HG02943 (cell line): ENCODE results near the gene IQCB1.
"Not testable (repeated sequence)": the region's sequence is repeated elsewhere in the genome, so short reads cannot be mapped to it uniquely, and the experiment has no call there.

ENCODE experiments used
- ATAC-seq: cut with Tn5 transposase; IDR thresholded peaks from one replicate; pipeline ENCODE4 v1.9.1; 2021; ENCODE audit warnings: mild to moderate bottlenecking, low read depth, moderate library complexity; ENCODE audit not compliant: unreplicated experiment

The IQCB1 gene

DNA sequence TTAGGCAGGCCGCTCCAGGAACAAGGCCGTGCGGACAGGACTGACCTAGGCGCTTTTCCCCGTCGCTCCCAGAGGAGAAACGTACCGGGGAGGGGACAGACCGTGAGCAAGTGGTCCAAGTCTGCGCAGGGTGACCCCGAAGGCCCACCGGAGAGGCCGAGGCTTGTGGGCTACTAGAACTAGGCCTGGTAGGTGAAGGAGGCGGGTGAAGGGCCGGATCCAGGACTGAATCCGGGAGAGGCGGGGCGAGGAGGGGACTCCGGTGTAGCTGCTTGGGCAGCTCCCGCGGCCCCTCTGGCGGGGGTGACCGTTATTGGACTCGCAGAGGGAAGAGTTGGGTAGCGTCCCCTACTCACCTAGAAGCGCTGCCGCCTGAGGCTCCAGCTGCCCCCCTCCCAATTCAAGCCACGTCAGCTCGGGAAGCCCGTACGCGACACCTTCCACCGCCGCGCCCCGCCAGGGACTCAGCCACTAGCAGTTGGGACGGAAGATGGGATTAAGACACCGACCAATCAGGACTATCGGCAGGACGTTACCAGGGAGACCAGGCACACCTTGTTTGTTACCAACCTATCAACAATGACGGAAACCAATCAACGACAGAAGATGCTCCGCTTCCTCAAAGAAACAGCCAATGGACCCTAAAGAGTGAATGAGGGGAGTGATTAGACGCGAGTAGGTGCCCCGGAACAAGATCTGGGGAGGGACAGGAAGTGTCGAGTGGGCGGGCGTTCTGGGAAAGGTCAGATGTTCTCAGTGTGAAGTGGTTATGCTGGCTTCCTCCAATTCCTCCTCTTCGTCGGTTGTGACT, 85.4 kb downstream of the IQCB1 start, which contains the start of gene GOLGB1:
Gene GOLGB1, minus strand, starts transcription at position 466 of the 811 bp plus-strand sequence. CDS start 18,770 bp downstream, outside the sequence.
- peak; percentile 96 for ATAC-seq

- ATAC-seq = peak; percentile 23
Observed at GRCh38 chr3:121748680-121749275, 86.1 kb downstream of the IQCB1 start.

DNA sequence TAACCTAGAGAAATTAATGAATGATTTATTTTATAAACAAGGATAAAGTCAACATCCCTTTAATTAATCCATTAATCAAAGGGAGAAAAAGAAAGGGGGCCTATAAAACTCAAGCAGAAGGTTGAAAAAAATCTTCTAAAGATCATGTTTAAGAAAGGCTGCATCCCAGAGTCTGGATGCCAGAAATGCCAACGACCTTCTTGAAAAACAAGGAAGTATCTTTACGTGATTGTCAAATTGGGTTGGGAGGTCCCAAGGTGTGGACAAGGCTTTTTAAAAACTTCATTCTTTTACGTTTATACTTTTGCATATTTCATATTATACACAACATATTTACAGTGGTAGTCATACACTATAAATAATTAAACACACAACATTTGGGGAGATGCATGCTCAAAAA, 86.9 kb downstream of the IQCB1 start:
- ATAC-seq = no peak

GRCh38 chr3:121743106-121743505, 91.8 kb downstream of the IQCB1 start:
- ATAC-seq = not testable (repeated sequence)

DNA sequence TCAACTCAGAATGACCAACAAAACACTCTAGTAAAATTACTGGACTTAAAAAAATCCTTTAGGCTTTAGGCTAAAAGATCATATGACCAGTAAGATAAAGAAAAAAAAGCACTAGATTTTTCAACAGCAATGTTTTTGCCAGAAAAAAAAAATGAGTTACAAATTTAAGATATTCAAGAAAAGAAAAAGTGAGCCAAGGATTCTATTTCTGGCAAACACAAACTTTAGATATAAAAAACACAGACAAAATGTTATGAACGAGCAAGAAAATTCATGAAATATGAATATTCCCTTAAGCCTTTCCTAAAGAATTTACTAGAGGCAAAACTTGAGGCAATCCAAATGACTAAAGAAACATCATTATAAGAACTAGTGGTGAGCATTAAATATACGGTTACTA, 94.0 kb downstream of the IQCB1 start:
- ATAC-seq = no peak

DNA sequence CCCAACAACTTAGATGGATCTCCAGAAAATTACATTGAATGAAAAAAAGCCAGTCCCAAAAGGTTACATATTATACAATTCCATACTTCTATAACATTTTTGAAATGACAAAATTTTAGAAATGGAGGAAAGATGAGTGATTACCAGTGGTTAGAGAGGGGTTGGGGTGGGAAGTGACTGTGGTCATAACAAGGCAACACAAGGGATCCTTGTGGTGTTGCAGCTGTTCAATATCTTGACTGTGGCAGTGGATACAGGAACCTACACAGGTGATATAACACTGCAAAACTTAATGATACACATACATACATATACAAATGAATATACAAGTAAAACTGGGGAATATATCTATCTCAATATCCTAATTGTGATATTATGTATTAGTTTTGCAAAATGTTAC, 95.0 kb downstream of the IQCB1 start:
- no peak for ATAC-seq

GRCh38 chr3:121737644-121738043, 97.2 kb downstream of the IQCB1 start:
- ATAC-seq = no peak

DNA sequence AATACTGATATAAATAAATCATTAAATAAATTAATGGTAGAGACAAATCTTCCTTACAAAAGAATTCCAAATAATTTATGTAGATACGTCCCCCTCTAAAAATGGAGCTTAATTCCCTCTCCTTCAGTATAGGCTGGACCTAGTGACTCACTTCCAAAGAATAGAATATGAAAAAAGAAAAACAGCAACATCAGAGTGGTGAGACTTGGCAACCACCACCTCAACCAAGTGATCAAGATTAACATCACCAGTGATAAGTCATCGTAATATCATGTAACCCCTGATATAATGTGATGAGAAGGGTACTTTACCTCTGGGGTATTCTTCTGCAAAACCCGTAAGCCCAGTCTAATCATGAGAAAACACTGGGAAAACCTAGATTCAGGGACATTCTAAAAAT, 98.7 kb downstream of the IQCB1 start:
- no peak for ATAC-seq

DNA sequence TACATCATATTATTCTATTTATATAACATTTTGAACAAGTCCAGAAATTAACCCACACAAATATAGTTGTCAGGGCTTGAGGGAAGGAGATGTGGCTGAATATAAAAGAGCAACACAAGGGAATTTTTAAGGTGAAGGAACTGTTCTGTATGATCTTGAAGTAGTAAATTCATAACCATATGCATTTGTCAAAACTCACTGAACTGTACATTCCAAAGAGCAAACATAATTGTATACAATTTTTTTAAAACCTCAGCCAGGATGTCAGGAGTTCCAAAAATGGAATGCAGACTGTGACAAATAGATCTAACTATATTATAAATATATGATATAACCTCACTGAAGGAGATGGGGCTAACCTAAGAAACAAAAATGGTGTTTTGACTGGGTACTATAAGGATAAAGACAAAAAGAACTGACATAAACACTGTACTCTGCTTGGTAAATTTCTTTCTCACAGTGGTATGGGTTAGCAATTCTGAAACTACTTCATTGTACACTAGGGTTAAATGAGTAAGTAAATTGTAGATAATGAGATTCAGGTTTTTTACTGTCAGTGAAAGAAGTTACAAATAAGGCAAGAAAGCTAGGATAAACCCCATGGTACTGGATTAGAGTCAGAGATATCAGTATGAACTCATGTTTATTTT, 99.7 kb downstream of the IQCB1 start:
- peak; percentile 70 for ATAC-seq

DNA sequence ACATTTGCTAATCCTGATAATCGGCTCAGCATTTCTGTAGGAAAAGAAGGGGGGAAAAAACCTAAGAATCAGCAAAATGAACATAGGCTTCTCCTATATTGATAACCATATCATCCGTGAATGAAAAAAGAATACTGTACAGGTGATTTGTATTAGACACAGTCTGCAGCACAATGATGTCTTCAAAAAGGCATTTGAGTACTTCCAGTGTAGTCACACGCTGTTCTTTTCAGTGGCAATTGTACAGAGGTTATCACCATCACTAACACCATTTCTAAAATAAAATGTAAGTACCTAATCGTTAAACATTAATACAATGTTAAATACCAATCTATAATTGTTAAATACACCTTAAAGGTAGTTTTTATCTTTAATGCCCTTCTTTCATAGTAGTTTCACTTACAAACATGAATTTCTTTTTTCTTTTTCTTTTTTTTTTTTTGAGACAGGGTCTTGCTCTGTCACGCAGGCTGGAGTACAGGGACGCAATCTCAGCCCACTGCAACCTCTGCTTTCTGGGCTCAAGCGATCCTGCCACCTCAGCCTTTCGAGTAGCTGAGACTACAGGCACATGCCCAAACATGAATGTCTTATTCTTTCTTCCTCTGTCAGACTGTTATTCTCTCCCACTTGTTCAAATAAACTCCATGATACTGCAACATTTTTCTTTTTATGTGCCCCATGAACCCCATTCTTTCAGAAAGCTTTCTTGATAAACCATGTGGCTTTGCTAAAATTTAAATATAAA, 103.7 kb downstream of the IQCB1 start:
- ATAC-seq = no peak

GRCh38 chr3:121724130-121724529, 110.7 kb downstream of the IQCB1 start:
- ATAC-seq = peak; percentile 81

DNA sequence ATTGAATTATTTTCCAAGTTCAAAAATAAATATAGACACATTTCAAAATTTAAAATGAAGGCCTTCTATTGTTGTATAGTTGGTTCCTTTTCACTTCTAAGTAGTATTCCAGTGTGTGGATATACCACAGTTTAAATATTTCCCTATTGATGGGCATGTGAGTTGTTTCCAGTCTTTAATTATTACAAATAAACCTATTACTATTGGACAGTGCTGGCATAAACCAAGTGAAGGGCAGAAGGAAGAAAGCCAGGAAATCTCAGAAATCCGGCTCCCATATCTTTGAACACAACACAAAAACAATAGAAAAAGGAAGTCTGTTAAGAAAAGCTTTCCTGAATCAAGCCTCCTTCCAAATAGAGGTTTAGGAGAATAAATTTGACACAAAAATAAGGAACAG, 111.4 kb downstream of the IQCB1 start:
- no peak for ATAC-seq

GRCh38 chr3:121722411-121722810, 112.4 kb downstream of the IQCB1 start:
- ATAC-seq = no peak

GRCh38 chr3:121720163-121720562, 114.7 kb downstream of the IQCB1 start:
- ATAC-seq = no peak
